Right lobe of liver (tissue), 6 donors: ENCODE data around the gene CS. TPM values are rescaled to one million over a fixed set of nuclear protein-coding genes. Genes with fewer than 3 reads are reported as not detected.
"Not testable (repeated sequence)": the region's sequence is repeated elsewhere in the genome, so short reads cannot be mapped to it uniquely, and the experiment has no call there.

Experiments
- ATAC-seq, 4 donors: fragments of 200-7000 bp; cut with Tn5 transposase; one replicate each; pipeline ENCODE4 v1.9.1; 2020; ENCODE audit warnings: mild to moderate bottlenecking in 4 of 4, moderate library complexity in 4 of 4
- DNase-seq, 3 donors: peaks; one replicate each; pipeline ENCODE4 v3.0.0-alpha.2; 2020
- H3K27ac ChIP-seq, 3 donors: fragments of 200-600 bp; one replicate each; pipeline ENCODE4 v1.8.0; 2022
- H3K27me3 ChIP-seq, 2 donors: fragments of 200-600 bp; one replicate each; pipeline ENCODE4 v1.8.0; 2022
- H3K36me3 ChIP-seq, 4 donors: fragments of 200-600 bp; sonication (generic) in 1 of 4; one replicate each; pipeline versions ENCODE4 v1.5.1 to v1.8.0; 2017 to 2022; ENCODE audit warnings: control low read depth in 1 of 4
- H3K4me1 ChIP-seq, 4 donors: fragments of 200-600 bp; sonication (generic) in 1 of 4; one replicate each; pipeline versions ENCODE4 v1.5.1 to v1.8.0; 2017 to 2022; ENCODE audit warnings: control low read depth in 1 of 4
- H3K4me3 ChIP-seq, 3 donors: fragments of 200-600 bp; one replicate each; pipeline ENCODE4 v1.8.0; 2022
- H3K9me3 ChIP-seq, 4 donors: fragments of 200-600 bp; sonication (generic) in 1 of 4; one replicate each; pipeline versions ENCODE4 v1.5.1 to v1.8.0; 2017 to 2022; ENCODE audit warnings: control low read depth in 1 of 4
- CTCF ChIP-seq, 4 donors: fragments of 200-600 bp in 3 of 4; fragments of 450-650 bp in 1 of 4; IDR thresholded peaks; one replicate each; pipeline versions ENCODE4 v1.5.1 to v1.8.0; 2016 to 2022; ENCODE audit warnings: antibody characterized with exemption in 4 of 4, mild to moderate bottlenecking in 2 of 4
- POLR2A ChIP-seq: fragments of 450-650 bp; IDR thresholded peaks from one replicate; pipeline ENCODE4 v1.6.1; 2017; ENCODE audit warnings: antibody characterized with exemption, mild to moderate bottlenecking
- WGBS: methylation state at CpG from one replicate; pipeline ENCODE4 v1.1.6; 2018; ENCODE audit warnings: low coverage, low lambda C conversion rate; ENCODE audit not compliant: insufficient coverage; ENCODE audit errors: missing lambda C conversion rate; 5-methylcytosine and 5-hydroxymethylcytosine counted together
- intact Hi-C, 2 donors: fragments of 100-400 bp; cut with DNase I; formaldehyde crosslinking; loops; one replicate each; pipeline versions ENCODE4 v1.11.2 to v1.14.1; 2022
- total RNA-seq, 6 experiments: library from RNA; depleted of rRNA in 2 of 6; stranded (reverse); fragments of >200 nt in 2 of 6; fragmentation: NEBNext Ultra II Directional in 3 of 6; extraction: Animal tissue kit (Norgen Biotek cat#: 25700) in 3 of 6; gene quantifications; one replicate each; pipeline versions ENCODE4 v1.1.0 to v1.2.4, GENCODE V29; 2016 to 2023
- donor health status: DM: no; HTN: yes; CAD: no.
- donor health status: DM: no; HTN: no; CAD: no.
- donor health status: DM: no; HTN: no; CAD: no.
- donor health status: DM: no; HTN: yes; CAD: no.
- donor health status: DM: no; HTN: yes; CAD: no.

CS gene
- total RNA-seq, 6 experiments from 2014 or later, result 45.6 to 109 (median 61.2) TPM

- peak in 2 of 3 donors; percentile 37 to 78 for DNase-seq
Observed at GRCh38 chr12:56280849-56281248, 19.3 kb downstream of the CS start.

GRCh38 chr12:56278905-56279304, 21.2 kb downstream of the CS start:
- no peak for ATAC-seq
- H3K27ac ChIP-seq, result no peak overlapping the region
- intact Hi-C loops, result no loop called here
- no peaks in the 10 kb centered on the region for H3K27me3 ChIP-seq
- TF ChIP-seq CTCF (IDR thresholded peaks at IDR 0.05), result no peak
- TF ChIP-seq POLR2A, result no peak
- H3K36me3 ChIP-seq, result peaks cover 12 to 91% (median 55%) of the 10 kb centered on the region in 4 donors
- H3K9me3 ChIP-seq, result no peaks in the 10 kb centered on the region
- peaks cover 0 to 34% (median 5%) of the 10 kb centered on the region in 4 donors for H3K4me1 ChIP-seq
- no peak for DNase-seq
- 70% methylated on average over 2 of the region's 3 CpGs for WGBS
- no peak overlapping the region for H3K4me3 ChIP-seq

More at GRCh38 chr12:56280849-56281248, 19.3 kb downstream of the CS start:
- H3K4me1 ChIP-seq, result peaks cover 0 to 45% (median 11%) of the 10 kb centered on the region in 4 donors
- peak overlapping the region in 1 of 3 donors; percentile 43 for H3K27ac ChIP-seq
- intact Hi-C loops, result no loop called here
- peaks cover 9 to 90% (median 46%) of the 10 kb centered on the region in 4 donors for H3K36me3 ChIP-seq
- peak; percentile 89 to 95 (median 92) for ATAC-seq
- TF ChIP-seq CTCF (IDR thresholded peaks at IDR 0.05), result no peak
- no peak for TF ChIP-seq POLR2A
- no peaks in the 10 kb centered on the region for H3K27me3 ChIP-seq
- H3K4me3 ChIP-seq, result no peak overlapping the region
- no peaks in the 10 kb centered on the region for H3K9me3 ChIP-seq

GRCh38 chr12:56274299-56274698, 25.8 kb downstream of the CS start:
- no peak overlapping the region for H3K27ac ChIP-seq
- H3K27me3 ChIP-seq, result no peaks in the 10 kb centered on the region
- DNase-seq, result no peak
- peaks cover 0 to 40% (median 2%) of the 10 kb centered on the region in 4 donors for H3K4me1 ChIP-seq
- WGBS, result 100% methylated on average over 2 of the region's 2 CpGs
- no peak for TF ChIP-seq CTCF (IDR thresholded peaks at IDR 0.05)
- no peak for TF ChIP-seq POLR2A
- H3K9me3 ChIP-seq, result no peaks in the 10 kb centered on the region
- no peak overlapping the region for H3K4me3 ChIP-seq
- no peak for ATAC-seq
- H3K36me3 ChIP-seq, result peaks cover 6 to 82% (median 31%) of the 10 kb centered on the region in 4 donors
- intact Hi-C loops, result no loop called here

GRCh38 chr12:56272468-56272867, 27.7 kb downstream of the CS start:
- 56% methylated on average over 1 of the region's 2 CpGs for WGBS
- H3K4me1 ChIP-seq, result peaks cover 0 to 39% (median 2%) of the 10 kb centered on the region in 4 donors
- peaks cover 6 to 64% (median 26%) of the 10 kb centered on the region in 4 donors for H3K36me3 ChIP-seq
- H3K27ac ChIP-seq, intact Hi-C loops, H3K27me3 ChIP-seq, H3K9me3 ChIP-seq, H3K4me3 ChIP-seq: not testable (repeated sequence)
- ATAC-seq (peak; percentile 40 to 78 (median 72)), DNase-seq (peak in 1 of 3 donors; percentile 80)

GRCh38 chr12:56271031-56271430, 29.1 kb downstream of the CS start:
- Histone ChIP-seq H3K27ac (no peak overlapping the region), H3K4me3 (no peak overlapping the region), H3K9me3 (no peaks in the 10 kb centered on the region), H3K36me3 (peaks cover 4 to 50% (median 21%) of the 10 kb centered on the region in 4 donors), H3K4me1 (peaks cover 0 to 45% (median 5%) of the 10 kb centered on the region in 4 donors), H3K27me3 (no peaks in the 10 kb centered on the region)
- intact Hi-C loops, result no loop called here
- peak in 3 of 4 donors; percentile 31 to 41 (median 38) for TF ChIP-seq CTCF (IDR thresholded peaks at IDR 0.05)
- no peak for TF ChIP-seq POLR2A
- ATAC-seq (no peak), DNase-seq (no peak)
- 0% methylated on average over 1 of the region's 1 CpG for WGBS
